Esophagus squamous epithelium (tissue), 5 donors: ENCODE data around the gene BAIAP3. TPM values are rescaled to one million over a fixed set of nuclear protein-coding genes. Genes with fewer than 3 reads are reported as not detected.

Experiments used
- DNase-seq: peaks from one replicate; lab custom pipeline; 2025; lab: John Stamatoyannopoulos, UW
- H3K27ac ChIP-seq, 4 donors: fragments of 200-600 bp; sonication (generic); one replicate each; pipeline ENCODE4 v1.5.1; 2016 to 2019; ENCODE audit warnings: mild to moderate bottlenecking in 1 of 4
- H3K27me3 ChIP-seq, 4 donors: fragments of 200-600 bp; sonication (generic); 1 replicate in 3 of 4; 2 replicates in 1 of 4; pipeline versions ENCODE4 v1.5.1 to v1.6.0; 2017 to 2021; ENCODE audit warnings: antibody characterized with exemption in 1 of 4
- H3K36me3 ChIP-seq, 3 donors: fragments of 200-600 bp; sonication (generic); one replicate each; pipeline ENCODE4 v1.5.1; 2016 to 2019
- H3K4me1 ChIP-seq, 3 donors: fragments of 200-600 bp; sonication (generic); one replicate each; pipeline ENCODE4 v1.5.1; 2017 to 2019
- H3K4me3 ChIP-seq, 4 donors: fragments of 200-600 bp; sonication (generic); 1 replicate in 3 of 4; 2 replicates in 1 of 4; pipeline ENCODE4 v1.5.1; 2016 to 2019; ENCODE audit warnings: mild to moderate bottlenecking in 2 of 4, moderate library complexity in 1 of 4
- H3K9me3 ChIP-seq, 3 donors: fragments of 200-600 bp; sonication (generic); one replicate each; pipeline ENCODE4 v1.5.1; 2016 to 2019
- POLR2A ChIP-seq, 4 donors: fragments of 450-650 bp; IDR thresholded peaks; one replicate each; pipeline ENCODE4 v1.6.1; 2017; ENCODE audit warnings: antibody characterized with exemption in 4 of 4, mild to moderate bottlenecking in 4 of 4, moderate library complexity in 3 of 4
- WGBS, 2 donors: methylation state at CpG; one replicate each; pipeline ENCODE4 v1.1.5; 2018; 5-methylcytosine and 5-hydroxymethylcytosine counted together
- intact Hi-C: fragments of 100-400 bp; cut with DNase I; formaldehyde crosslinking; loops from one replicate; pipeline ENCODE4 v1.15.0; 2022
- total RNA-seq, 4 donors: library from RNA; depleted of rRNA; stranded (reverse); fragments of >200 nt; gene quantifications; one replicate each; pipeline ENCODE4 v1.1.0, GENCODE V29; 2016
- TF ChIP-seq, protein P1 (sequence below), 6 experiments: fragments of 450-650 bp in 4 of 6; fragments of 200-600 bp in 2 of 6; sonication (generic) in 2 of 6; IDR thresholded peaks; one replicate each; pipeline ENCODE4 v1.5.1; 2016 to 2019; ENCODE audit warnings: antibody characterized with exemption in 6 of 6, mild to moderate bottlenecking in 4 of 6, moderate library complexity in 4 of 6
- donor health status: DM: yes; HTN: yes; CAD: no.

BAIAP3 gene
- total RNA-seq, 4 donors from 2014 or later, result 0.68 to 2.7 (median 1.00) TPM

DNA sequence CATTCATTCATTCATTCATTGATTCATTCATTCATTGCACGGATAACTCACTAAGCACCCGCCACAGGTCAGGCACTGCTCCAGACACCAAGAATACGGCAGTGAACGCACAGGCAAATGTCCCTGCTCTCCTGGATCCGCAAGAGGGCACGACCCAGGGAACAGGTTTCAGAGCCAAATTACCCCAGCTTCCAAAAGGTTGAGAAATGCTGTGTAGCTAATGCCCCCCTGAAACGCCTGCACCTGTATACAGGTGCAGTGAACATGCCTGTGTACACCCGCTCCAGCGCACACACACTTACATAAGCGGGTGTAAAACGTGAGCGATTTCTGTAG is 33.6 kb upstream of the BAIAP3 start:
- intact Hi-C loops, result no loop called here
- Histone ChIP-seq H3K9me3 (no peaks in the 10 kb centered on the region), H3K36me3 (no peaks in the 10 kb centered on the region), H3K4me3 (no peak overlapping the region), H3K27ac (no peak overlapping the region), H3K4me1 (peaks cover 22 to 73% (median 32%) of the 10 kb centered on the region in 3 donors), H3K27me3 (peaks cover 0 to 64% (median 0%) of the 10 kb centered on the region in 4 donors)
- no peak for DNase-seq
- 52 to 56% methylated on average over 5 to 11 of the region's 12 CpGs for WGBS, 2 donors
- no peak for TF ChIP-seq POLR2A (IDR thresholded peaks at IDR 0.05)
- TF ChIP-seq, protein P1, sequence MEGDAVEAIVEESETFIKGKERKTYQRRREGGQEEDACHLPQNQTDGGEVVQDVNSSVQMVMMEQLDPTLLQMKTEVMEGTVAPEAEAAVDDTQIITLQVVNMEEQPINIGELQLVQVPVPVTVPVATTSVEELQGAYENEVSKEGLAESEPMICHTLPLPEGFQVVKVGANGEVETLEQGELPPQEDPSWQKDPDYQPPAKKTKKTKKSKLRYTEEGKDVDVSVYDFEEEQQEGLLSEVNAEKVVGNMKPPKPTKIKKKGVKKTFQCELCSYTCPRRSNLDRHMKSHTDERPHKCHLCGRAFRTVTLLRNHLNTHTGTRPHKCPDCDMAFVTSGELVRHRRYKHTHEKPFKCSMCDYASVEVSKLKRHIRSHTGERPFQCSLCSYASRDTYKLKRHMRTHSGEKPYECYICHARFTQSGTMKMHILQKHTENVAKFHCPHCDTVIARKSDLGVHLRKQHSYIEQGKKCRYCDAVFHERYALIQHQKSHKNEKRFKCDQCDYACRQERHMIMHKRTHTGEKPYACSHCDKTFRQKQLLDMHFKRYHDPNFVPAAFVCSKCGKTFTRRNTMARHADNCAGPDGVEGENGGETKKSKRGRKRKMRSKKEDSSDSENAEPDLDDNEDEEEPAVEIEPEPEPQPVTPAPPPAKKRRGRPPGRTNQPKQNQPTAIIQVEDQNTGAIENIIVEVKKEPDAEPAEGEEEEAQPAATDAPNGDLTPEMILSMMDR (IDR thresholded peaks at IDR 0.05), result no peak

DNA sequence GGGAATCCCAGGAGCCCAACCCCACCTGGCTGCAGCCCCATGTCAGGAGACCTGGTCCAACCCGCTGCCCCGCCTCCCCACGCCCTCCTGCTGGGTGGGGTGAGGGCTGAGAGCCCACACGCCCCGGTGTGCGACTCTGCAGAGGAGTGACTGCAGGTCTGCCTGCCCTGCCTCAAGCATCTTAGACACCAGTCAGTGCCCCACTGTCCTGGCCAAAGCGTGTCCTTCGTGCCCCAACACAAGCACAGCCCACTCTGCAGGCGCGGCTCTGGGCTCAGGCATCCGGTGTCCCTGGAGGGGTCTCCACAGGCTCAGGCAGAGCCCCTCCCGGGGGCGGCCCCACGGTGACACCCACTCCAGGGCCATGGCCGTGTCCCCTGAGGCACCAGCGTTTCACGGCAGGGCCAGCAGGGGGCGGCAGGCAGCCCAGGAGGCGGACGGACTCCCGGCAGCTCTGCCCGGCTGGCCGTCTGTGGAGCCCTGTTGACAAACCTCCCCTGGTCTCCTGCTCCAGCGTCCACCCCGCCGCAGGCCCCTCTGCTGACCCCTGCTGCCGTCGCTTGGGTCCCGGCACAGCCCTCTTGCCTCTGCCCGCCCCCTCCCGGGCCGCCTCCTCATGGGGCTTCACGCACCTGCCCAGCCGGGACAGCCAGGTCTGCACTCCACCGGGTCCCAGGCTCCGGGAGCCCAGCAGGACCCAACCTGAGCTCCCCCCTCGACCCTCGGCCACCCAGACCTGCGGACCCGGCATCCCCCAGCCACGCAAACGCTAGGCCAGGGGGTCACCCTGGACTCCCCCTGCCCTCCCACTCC is 32.6 kb upstream of the BAIAP3 start:
- no peak for DNase-seq
- WGBS, 2 donors, result 5% methylated on average over 10 of the region's 42 CpGs; no CpG with 5 or more reads in 1 of the 2 donors
- TF ChIP-seq POLR2A (IDR thresholded peaks at IDR 0.05), result no peak
- TF ChIP-seq, protein P1 (IDR thresholded peaks at IDR 0.05), result peak; percentile 69 to 84 (median 75)
- Histone ChIP-seq H3K4me1 (peaks cover 22 to 64% (median 32%) of the 10 kb centered on the region in 3 donors), H3K27ac (peak overlapping the region in 1 of 4 donors; percentile 23), H3K9me3 (no peaks in the 10 kb centered on the region), H3K4me3 (peak overlapping the region in 3 of 4 donors; percentile 18 to 50 (median 20)), H3K36me3 (no peaks in the 10 kb centered on the region), H3K27me3 (peaks cover 0 to 57% (median 0%) of the 10 kb centered on the region in 4 donors)
- intact Hi-C loops, result no loop called here

DNA sequence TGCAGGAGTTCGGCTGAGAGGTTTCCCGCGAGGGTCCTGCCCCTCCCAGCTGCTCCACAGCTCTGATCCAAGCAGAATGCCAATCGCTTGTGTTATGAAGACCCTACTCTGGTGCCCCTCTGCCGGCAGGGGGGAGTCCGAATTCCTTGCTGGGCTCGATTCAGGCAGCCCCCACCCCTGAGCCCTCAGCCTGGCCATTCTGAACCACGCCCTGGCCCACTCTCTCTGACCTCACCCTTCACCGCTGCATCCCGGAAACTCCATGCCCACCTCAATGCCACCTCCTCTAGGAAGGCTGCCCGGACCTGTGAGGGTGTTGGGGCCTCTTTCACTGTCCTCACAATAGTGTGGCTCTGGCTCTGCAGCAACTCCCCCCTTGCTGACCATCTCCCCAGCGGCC is 31.9 kb upstream of the BAIAP3 start:
- Histone ChIP-seq H3K27me3 (peaks cover 0 to 51% (median 0%) of the 10 kb centered on the region in 4 donors), H3K36me3 (no peaks in the 10 kb centered on the region), H3K4me1 (peaks cover 22 to 57% (median 32%) of the 10 kb centered on the region in 3 donors), H3K4me3 (no peak overlapping the region), H3K9me3 (no peaks in the 10 kb centered on the region), H3K27ac (no peak overlapping the region)
- no peak for DNase-seq
- TF ChIP-seq, protein P1 (IDR thresholded peaks at IDR 0.05), result no peak
- TF ChIP-seq POLR2A (IDR thresholded peaks at IDR 0.05), result no peak
- WGBS, 2 donors, result 67 to 79% methylated on average over 5 to 11 of the region's 12 CpGs
- intact Hi-C loops, result no loop called here

DNA sequence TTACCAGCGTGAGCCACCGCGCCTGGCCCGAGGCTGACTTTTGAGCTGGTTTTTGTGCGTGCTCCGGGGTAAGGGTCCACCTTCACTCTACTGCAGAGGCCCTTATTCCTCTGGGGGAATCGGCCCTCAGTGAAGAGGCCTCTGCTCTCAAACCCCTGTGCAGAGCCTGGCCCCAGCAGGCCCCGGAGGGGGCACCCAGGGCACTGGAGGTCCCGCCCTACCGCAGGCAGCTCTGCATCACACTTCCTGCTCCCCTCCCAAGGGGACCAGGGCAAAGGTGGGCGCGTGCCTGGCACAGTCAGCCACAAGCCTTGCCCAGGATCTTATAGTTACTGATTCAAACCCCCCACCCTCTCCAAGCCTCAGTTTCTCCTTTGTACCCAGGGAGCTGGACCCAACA is 27.6 kb upstream of the BAIAP3 start:
- intact Hi-C loops, result no loop called here
- no peaks in the 10 kb centered on the region for H3K36me3 ChIP-seq
- H3K27ac ChIP-seq, result peak overlapping the region in 1 of 4 donors; percentile 6
- TF ChIP-seq, protein P1 (IDR thresholded peaks at IDR 0.05), result no peak
- no peak for TF ChIP-seq POLR2A (IDR thresholded peaks at IDR 0.05)
- H3K4me1 ChIP-seq, result peaks cover 23 to 45% (median 26%) of the 10 kb centered on the region in 3 donors
- 60 to 70% methylated on average over 9 to 12 of the region's 12 CpGs for WGBS, 2 donors
- H3K4me3 ChIP-seq, result no peak overlapping the region
- peaks cover 0 to 15% (median 0%) of the 10 kb centered on the region in 4 donors for H3K27me3 ChIP-seq
- no peak for DNase-seq
- no peaks in the 10 kb centered on the region for H3K9me3 ChIP-seq

DNA sequence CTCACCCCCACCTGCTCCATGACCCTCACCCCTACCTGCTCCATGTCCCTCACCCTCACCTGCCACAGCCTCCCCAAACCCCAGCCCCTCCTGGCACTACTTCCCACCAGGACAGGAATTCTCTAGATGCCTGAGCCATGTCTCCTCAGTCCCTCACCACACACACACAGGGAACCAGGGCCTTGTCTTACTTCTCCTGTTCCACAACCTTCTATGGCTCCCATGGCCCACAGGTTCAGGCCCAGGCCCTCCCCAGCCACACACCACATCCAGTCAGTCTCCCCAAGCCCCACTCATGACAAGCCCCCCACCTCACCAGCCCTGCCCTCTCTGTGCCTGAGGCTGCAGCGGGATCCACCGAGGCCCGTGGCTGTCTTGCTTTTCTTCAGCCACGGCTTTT is 27.1 kb upstream of the BAIAP3 start:
- Histone ChIP-seq H3K9me3 (no peaks in the 10 kb centered on the region), H3K4me1 (peaks cover 23 to 45% (median 26%) of the 10 kb centered on the region in 3 donors), H3K36me3 (no peaks in the 10 kb centered on the region), H3K27me3 (peaks cover 0 to 10% (median 0%) of the 10 kb centered on the region in 4 donors), H3K4me3 (no peak overlapping the region), H3K27ac (no peak overlapping the region)
- intact Hi-C loops, result no loop called here
- no peak for DNase-seq
- 40 to 80% methylated on average over 3 of the region's 4 CpGs for WGBS, 2 donors
- no peak for TF ChIP-seq POLR2A (IDR thresholded peaks at IDR 0.05)
- TF ChIP-seq, protein P1 (IDR thresholded peaks at IDR 0.05), result no peak
